Parathyroid adenoma (tissue), 2 donors: Measurements from ENCODE around the gene SIPA1L3.

Source experiments
- H2AFZ ChIP-seq: fragments of 300-600 bp; sonication (generic); one replicate; pipeline ENCODE4 v1.7.0; 2017; ENCODE audit warnings: antibody characterized with exemption, mild to moderate bottlenecking
- H3K27ac ChIP-seq: fragments of 300-600 bp; sonication (generic); one replicate; pipeline ENCODE4 v1.7.0; 2017
- H3K27me3 ChIP-seq: fragments of 300-600 bp; sonication (generic); one replicate; pipeline ENCODE4 v1.7.0; 2017; ENCODE audit warnings: low read length; ENCODE audit not compliant: control insufficient read depth, insufficient read depth
- H3K36me3 ChIP-seq: fragments of 300-600 bp; sonication (generic); one replicate; pipeline ENCODE4 v1.7.0; 2017; ENCODE audit warnings: low read length; ENCODE audit not compliant: control insufficient read depth, insufficient read depth
- H3K4me1 ChIP-seq: fragments of 300-600 bp; sonication (generic); one replicate; pipeline ENCODE4 v1.7.0; 2017; ENCODE audit warnings: control low read depth
- H3K4me2 ChIP-seq: fragments of 300-600 bp; sonication (generic); one replicate; pipeline ENCODE4 v1.7.0; 2017; ENCODE audit warnings: low read length
- H3K4me3 ChIP-seq: fragments of 300-600 bp; sonication (generic); one replicate; pipeline ENCODE4 v1.7.0; 2017; ENCODE audit warnings: low read depth, low read length
- H3K79me2 ChIP-seq: fragments of 300-600 bp; sonication (generic); one replicate; pipeline ENCODE4 v1.7.0; 2017; ENCODE audit warnings: control low read depth
- H3K9ac ChIP-seq: fragments of 300-600 bp; sonication (generic); one replicate; pipeline ENCODE4 v1.7.0; 2017; ENCODE audit warnings: mild to moderate bottlenecking
- H3K9me3 ChIP-seq: fragments of 300-600 bp; sonication (generic); one replicate; pipeline ENCODE4 v1.7.0; 2017; ENCODE audit warnings: low read length; ENCODE audit not compliant: control insufficient read depth
- CTCF ChIP-seq: fragments of 300-600 bp; sonication (generic); IDR thresholded peaks from one replicate; pipeline ENCODE4 v1.7.0; 2017; ENCODE audit warnings: antibody characterized with exemption, mild to moderate bottlenecking
- donor health status: primary hyperparathyroidism.

Gene SIPA1L3

GRCh38 chr19:37926255-37926654 lies 19.2 kb downstream of the SIPA1L3 start:
- H3K4me3 ChIP-seq = no peak overlapping the region
- H3K9ac ChIP-seq = no peak overlapping the region
- no peaks in the 10 kb centered on the region for H3K36me3 ChIP-seq
- no peak overlapping the region for H2AFZ ChIP-seq
- H3K4me2 ChIP-seq = no peak overlapping the region
- no peaks in the 10 kb centered on the region for H3K4me1 ChIP-seq
- no peaks in the 10 kb centered on the region for H3K9me3 ChIP-seq
- TF ChIP-seq CTCF = no peak
- no peak overlapping the region for H3K27ac ChIP-seq
- H3K27me3 ChIP-seq = no peaks in the 10 kb centered on the region
- peaks cover 7% of the 10 kb centered on the region for H3K79me2 ChIP-seq

GRCh38 chr19:37926711-37927110 lies 19.7 kb downstream of the SIPA1L3 start:
- Histone ChIP-seq H3K27me3 (no peaks in the 10 kb centered on the region), H3K27ac (no peak overlapping the region), H3K4me1 (peaks cover 1% of the 10 kb centered on the region), H3K36me3 (no peaks in the 10 kb centered on the region), H3K4me2 (no peak overlapping the region), H3K9me3 (no peaks in the 10 kb centered on the region), H3K79me2 (peaks cover 7% of the 10 kb centered on the region), H3K9ac (no peak overlapping the region), H3K4me3 (no peak overlapping the region), H2AFZ (no peak overlapping the region)
- TF ChIP-seq CTCF = no peak

DNA sequence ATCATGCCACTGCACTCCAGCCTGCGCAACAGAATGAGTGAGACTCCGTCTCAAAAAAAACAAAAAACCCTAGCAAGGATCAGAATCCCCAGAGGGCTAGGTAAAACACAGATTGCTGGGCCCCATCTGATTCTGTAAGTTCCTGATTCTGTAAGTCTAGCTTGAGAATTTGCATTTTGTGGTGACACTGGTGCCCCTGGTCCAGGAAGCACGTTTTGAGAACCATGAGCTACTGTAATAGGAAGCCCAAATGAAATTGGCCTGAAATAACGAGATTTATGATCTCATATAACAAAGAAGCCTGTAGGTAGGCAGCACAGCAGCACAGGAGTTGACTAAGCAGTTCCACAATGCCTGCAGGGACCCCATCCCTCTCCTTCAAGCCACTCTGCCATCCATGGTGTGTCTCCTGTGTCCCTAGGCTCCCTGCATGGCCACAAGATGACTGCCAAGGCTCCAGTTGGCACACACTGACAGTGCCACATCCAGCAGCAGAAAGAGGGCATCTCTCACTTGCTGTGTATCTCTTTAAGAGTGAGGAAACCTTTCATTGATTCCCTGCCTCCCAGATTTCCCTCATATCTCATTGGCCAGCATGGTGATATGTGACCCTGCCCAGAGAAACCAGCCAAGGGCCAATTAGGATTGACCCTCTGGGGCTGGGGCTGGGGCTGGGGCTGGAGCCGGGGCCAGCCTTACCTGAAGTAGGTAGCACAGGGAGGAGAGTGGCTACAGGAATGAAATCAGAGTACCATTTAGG lies 21.7 kb downstream of the SIPA1L3 start:
- no peak overlapping the region for H2AFZ ChIP-seq
- H3K4me2 ChIP-seq = no peak overlapping the region
- no peak overlapping the region for H3K4me3 ChIP-seq
- no peaks in the 10 kb centered on the region for H3K27me3 ChIP-seq
- TF ChIP-seq CTCF = no peak
- H3K9me3 ChIP-seq = no peaks in the 10 kb centered on the region
- H3K27ac ChIP-seq = no peak overlapping the region
- peaks cover 4% of the 10 kb centered on the region for H3K79me2 ChIP-seq
- H3K9ac ChIP-seq = no peak overlapping the region
- H3K36me3 ChIP-seq = no peaks in the 10 kb centered on the region
- peaks cover 20% of the 10 kb centered on the region for H3K4me1 ChIP-seq

DNA sequence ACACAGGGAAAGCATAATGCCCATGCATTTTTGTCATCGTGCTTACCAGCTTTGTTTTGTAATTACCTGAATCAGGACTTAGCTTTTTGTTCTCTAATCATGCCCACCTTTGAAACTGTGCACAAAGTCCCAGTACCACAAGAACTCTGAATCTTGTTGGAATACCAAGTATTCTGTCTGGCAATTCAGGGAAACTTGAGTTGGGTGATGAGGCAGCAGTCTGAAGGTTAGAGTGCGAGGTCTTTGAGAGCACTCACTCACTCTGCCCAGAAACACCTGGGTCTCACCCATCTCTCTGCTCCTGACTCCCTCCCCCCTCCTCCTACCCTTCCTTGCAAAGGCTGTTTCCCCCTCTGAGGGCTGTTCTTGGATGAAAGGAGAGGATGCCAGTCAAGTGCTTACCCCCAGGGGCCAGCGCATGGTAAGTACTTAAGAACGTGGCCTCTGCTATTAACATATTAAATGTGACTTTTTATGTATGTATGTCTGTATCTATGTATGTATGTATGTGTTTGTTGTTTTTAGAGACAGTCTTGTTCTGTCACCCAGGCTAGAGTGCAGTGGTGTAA lies 22.4 kb downstream of the SIPA1L3 start:
- Histone ChIP-seq H3K4me1 (peaks cover 25% of the 10 kb centered on the region), H3K27ac (no peak overlapping the region)
- TF ChIP-seq CTCF = no peak

DNA sequence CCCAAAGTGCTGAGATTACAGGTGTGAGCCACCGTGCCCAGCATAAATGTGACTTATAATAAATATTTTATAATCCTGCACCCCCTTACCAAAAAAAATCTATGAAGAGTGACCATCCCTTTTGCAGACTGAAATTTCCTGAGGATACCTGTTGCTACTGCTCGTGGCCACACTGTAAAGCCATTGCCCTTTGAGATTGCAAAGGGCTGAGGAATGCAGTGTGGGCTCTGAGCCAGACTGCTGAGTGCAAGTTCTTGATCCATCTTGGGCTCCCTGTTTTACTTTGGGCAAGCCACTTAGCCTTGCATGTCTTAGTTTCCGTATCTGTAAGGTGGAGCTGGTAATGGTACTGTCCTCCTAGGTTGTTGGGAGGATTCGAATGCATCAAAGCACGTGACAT lies 23.4 kb downstream of the SIPA1L3 start:
- no peak for TF ChIP-seq CTCF
- no peak overlapping the region for H2AFZ ChIP-seq
- no peaks in the 10 kb centered on the region for H3K9me3 ChIP-seq
- H3K27ac ChIP-seq = no peak overlapping the region
- no peak overlapping the region for H3K4me3 ChIP-seq
- no peaks in the 10 kb centered on the region for H3K27me3 ChIP-seq
- no peak overlapping the region for H3K9ac ChIP-seq
- no peak overlapping the region for H3K4me2 ChIP-seq
- no peaks in the 10 kb centered on the region for H3K79me2 ChIP-seq
- no peaks in the 10 kb centered on the region for H3K36me3 ChIP-seq
- peaks cover 25% of the 10 kb centered on the region for H3K4me1 ChIP-seq

More for the DNA sequence above, 22.4 kb downstream of the SIPA1L3 start:
- H2AFZ ChIP-seq = no peak overlapping the region
- no peaks in the 10 kb centered on the region for H3K27me3 ChIP-seq
- no peaks in the 10 kb centered on the region for H3K36me3 ChIP-seq
- H3K9me3 ChIP-seq = no peaks in the 10 kb centered on the region
- no peak overlapping the region for H3K4me3 ChIP-seq
- peaks cover 4% of the 10 kb centered on the region for H3K79me2 ChIP-seq
- no peak overlapping the region for H3K4me2 ChIP-seq
- H3K9ac ChIP-seq = no peak overlapping the region
